HG02870 (cell line): ENCODE results near the gene BHMT.
"Not testable (repeated sequence)": the region's sequence is repeated elsewhere in the genome, so short reads cannot be mapped to it uniquely, and the experiment has no call there.

Experiments used
- ATAC-seq: cut with Tn5 transposase; IDR thresholded peaks from one replicate; pipeline ENCODE4 v1.9.1; 2021; ENCODE audit warnings: mild to moderate bottlenecking, moderate library complexity; ENCODE audit not compliant: unreplicated experiment

Gene BHMT

DNA sequence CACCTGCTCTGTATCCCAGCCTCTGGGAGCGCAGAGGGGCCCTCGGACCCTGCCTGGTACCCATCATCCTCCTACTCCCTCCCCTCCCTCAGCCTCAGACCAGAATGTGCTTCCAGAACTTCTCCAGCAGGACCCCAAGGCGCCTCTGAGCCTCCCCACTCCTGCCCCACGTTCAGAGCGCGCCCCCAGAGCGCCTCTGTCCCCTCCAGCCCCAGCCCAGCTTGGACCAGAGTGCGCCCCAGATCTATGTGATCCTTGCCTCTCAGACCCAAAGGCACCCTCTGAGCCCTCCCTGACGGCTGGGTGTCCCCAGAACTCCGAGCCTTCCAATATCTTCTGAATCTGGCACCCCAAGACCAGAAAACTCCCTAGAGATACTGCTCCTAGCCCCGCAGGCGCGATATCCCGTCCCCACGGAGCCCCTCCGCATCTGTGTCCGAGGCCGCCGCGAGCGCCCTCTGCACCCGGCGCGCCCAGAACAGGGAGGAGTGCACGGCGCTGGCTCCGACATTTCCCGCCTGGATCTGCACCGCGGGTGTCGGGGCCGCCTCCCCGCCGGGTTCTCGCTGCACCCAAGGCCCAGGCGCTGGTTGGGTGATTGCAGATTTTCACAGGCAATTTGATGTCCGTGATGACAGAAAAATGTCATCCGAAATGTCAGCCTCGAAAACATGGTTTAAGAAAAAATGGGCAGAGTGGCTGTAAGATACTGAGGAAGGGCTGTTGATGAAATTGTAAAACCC, 522 bp downstream of the BHMT start:
- ATAC-seq = no peak

DNA sequence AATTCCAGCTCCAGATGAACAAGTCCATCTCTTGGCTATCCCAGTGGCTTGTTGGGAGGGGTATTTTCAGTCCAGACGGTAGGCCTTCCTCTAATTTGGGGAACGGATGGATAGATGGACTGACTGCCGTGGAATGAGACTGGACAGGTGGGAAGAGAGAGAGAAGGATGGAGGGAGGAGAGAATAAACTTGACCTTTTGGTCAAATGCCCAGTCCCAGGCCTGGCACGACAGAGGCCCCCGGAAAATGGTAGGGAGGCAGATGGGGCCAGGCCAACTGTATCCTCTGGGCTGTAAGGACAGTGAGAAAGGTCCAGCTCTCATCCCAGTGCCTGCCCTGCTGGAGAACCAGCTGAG, 1.1 kb downstream of the BHMT start:
- ATAC-seq = no peak

DNA sequence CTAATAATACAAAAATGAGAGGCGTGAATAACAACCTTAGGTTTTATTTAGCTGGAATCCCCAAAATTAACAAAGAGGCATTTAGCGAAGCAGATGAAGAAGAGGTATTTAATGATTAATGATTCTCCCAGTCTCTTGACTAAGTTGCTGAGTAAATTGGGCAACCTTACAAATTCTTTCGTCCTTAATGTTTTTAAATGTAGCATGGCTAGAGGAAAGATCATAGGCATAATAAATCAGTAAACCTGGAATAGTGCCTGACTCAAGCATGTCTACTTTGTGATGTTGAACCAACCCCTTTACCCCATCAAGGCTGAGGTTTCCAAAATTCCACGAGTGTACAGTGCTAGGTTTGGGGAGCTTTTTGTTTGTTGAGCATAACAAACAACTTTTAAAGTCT, 7.9 kb downstream of the BHMT start:
- no peak for ATAC-seq

GRCh38 chr5:79120221-79120620, 8.6 kb downstream of the BHMT start:
- ATAC-seq = no peak

GRCh38 chr5:79122973-79123372, 11.4 kb downstream of the BHMT start:
- no peak for ATAC-seq

DNA sequence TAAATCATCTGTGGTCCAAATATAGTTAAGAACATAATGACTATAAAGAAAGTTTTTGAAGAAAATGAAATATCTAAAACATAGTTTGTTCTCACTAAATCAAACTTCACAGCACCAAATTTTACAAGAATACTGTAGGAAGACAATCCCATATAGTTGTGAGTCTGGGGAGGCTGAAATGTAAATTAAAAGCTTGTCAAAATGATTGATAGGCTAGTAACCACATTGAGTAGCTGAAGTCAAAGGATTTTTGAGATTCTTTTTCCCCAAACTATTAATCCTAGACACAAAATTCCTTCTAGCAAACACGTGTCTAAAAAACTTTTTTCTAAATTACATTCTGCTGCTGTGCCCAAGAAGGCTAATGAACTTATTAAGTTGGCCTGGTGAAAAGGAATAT, 13.0 kb downstream of the BHMT start:
- ATAC-seq = no peak

DNA sequence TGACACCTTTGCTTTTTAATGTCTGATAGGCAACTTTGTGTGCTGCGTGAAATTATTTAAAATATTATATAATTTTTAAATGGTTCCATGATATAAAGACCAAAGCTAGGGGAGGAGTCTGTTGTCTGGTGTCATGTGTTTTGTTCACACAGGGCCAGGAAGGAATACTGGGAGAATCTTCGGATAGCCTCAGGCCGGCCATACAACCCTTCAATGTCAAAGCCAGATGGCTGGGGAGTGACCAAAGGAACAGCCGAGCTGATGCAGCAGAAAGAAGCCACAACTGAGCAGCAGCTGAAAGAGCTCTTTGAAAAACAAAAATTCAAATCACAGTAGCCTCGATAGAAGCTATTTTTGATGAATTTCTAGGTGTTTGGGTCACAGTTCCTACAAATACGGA, 19.2 kb downstream of the BHMT start:
- no peak for ATAC-seq

- ATAC-seq = no peak
Measured at GRCh38 chr5:79133121-79133656, 21.6 kb downstream of the BHMT start.

- ATAC-seq = no peak
Measured at GRCh38 chr5:79133657-79134451, 22.2 kb downstream of the BHMT start.

- ATAC-seq = no peak
Measured at GRCh38 chr5:79135790-79136553, 24.4 kb downstream of the BHMT start.

DNA sequence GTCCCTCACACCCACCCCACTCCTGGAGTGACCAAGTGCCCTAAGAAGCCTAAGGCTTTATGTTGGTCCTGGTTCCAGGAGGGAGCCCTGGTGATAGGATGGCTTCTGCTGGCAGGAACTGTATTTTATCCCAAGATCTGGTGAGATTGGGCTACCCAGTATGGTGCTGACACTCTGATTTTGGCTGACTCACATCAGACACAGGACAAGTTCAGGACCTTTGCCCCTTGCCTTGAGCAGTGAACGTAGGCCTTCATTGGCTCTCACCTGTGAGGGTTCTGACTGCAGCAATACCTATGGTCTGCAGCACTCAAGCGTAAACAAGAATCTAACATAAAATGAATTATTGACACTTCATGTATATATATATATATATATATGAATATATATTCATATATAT, 25.0 kb downstream of the BHMT start:
- ATAC-seq = no peak

GRCh38 chr5:79140553-79140952, 28.9 kb downstream of the BHMT start:
- ATAC-seq = no peak

GRCh38 chr5:79143684-79144379, 32.2 kb downstream of the BHMT start:
- no peak for ATAC-seq

- no peak for ATAC-seq
Measured at GRCh38 chr5:79147076-79147475, 35.5 kb downstream of the BHMT start.

GRCh38 chr5:79149433-79149832, 37.8 kb downstream of the BHMT start:
- ATAC-seq = no peak

- ATAC-seq = no peak
Measured at GRCh38 chr5:79151942-79152671, 40.5 kb downstream of the BHMT start.

GRCh38 chr5:79157305-79157704, 45.7 kb downstream of the BHMT start:
- ATAC-seq = no peak

GRCh38 chr5:79161647-79162046, 50.0 kb downstream of the BHMT start:
- ATAC-seq = not testable (repeated sequence)

DNA sequence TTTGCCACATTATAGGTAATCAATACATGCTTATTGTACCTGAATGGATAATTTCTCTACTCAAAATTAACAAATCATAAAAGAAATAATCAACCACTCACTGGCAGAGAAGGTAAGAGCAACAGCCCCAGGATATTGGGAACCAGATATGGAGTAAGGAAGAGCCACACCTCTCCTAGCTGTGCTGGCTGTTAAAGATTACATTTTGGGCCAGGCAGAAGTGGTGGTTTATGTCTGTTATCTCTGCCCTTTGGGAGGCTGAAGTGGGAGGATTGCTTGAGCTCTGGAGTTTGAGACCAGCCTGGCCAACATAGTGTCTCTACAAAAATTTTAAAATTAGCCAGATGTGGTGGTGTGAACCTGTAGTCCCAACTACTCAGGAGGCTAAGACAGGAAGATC, 56.4 kb downstream of the BHMT start:
- ATAC-seq = no peak

- no peak for ATAC-seq
Measured at GRCh38 chr5:79170661-79171060, 59.1 kb downstream of the BHMT start.
